Epithelial cell of prostate (primary cell): ENCODE measurements around the gene GRIFIN.
"Not testable (repeated sequence)": the region's sequence is repeated elsewhere in the genome, so short reads cannot be mapped to it uniquely, and the experiment has no call there.

Experiments used
- DNase-seq: peaks from one replicate; pipeline ENCODE4 v3.0.0-alpha.2; 2011; ENCODE audit warnings: low read depth, low spot score
- H3K27ac ChIP-seq: fragments of 450-650 bp; 2 replicates; pipeline ENCODE4 v1.5.1; 2017; ENCODE audit warnings: mild to moderate bottlenecking

The GRIFIN gene

DNA sequence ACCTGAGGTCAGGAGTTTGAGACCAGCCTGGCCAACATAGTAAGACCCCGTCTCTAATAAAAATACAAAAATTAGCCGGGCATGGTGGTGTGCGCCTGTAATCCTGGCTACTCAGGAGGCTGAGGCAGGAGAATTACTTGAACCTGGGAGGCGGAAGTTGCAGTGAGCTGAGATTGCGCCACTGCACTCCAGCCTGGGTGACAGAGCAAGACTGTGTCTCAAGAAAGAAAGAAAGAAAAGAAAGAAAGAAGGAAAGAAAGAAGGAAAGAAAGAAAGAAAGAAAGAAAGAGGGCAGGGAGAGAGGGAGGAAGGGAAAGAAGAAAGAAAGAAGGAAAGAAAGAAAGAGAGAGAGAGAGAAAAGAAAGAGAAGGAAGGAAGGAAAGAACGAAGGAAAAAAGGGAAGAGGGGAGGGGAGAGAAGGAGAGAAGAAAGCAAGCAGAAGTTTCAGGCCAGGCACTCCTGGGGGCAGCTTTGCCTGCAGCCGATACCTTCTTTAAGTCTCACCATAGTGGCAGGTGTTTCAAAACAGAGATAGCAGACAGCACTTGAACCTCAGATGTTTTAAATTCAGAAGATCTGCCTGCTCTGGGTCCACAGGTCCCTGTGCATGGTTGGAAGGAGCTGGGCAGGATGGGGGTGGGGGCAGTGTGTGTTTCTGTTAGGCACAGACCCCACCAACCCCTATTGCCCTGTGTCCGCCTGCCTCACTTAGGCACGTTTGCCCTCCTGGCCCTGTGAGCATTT is 6.6 kb downstream of the GRIFIN start:
- DNase-seq, H3K27ac ChIP-seq: not testable (repeated sequence)

DNA sequence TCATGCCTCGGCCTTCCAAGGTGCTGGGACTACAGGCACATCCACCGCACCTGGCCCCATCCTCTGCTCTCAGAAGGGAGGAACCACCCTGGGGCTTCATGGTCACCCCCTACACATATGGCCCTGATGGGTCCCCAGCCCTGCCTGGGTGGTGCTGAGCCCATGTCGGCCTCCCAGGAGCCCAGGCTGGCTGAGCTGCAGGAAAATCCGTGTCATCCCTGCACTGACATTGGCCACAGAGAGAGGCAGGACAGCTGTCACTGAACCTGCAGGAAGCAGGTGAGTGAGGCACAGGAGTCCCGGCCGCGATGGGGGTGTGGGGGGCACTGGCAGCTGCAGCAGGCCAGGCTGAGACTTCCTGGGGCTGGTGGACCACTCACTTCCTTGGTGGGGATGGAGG is 8.0 kb downstream of the GRIFIN start:
- no peak overlapping the region for H3K27ac ChIP-seq
- no peak for DNase-seq

DNA sequence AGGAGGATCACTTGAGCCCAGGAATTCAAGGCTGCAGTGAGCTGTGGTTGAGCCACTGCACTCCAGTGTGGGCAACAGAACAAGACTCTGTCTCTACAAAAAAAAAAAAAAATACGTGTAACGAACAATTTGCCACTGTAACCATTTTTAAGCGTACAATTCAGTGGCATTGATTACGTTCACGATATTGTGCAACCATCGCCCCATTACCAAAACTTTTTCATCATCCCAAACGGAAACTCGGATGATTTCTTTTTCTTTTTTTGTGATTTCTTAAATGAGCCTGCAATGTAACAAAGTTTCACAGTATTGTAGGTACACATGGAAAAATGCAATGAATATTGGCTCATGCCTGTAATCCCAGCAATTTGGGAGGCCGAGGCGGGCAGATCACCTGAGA is 9.5 kb downstream of the GRIFIN start:
- no peak overlapping the region for H3K27ac ChIP-seq
- DNase-seq = no peak

- no peak overlapping the region for H3K27ac ChIP-seq
- no peak for DNase-seq
Observed at GRCh38 chr7:2465928-2466327, 10.3 kb downstream of the GRIFIN start.

DNA sequence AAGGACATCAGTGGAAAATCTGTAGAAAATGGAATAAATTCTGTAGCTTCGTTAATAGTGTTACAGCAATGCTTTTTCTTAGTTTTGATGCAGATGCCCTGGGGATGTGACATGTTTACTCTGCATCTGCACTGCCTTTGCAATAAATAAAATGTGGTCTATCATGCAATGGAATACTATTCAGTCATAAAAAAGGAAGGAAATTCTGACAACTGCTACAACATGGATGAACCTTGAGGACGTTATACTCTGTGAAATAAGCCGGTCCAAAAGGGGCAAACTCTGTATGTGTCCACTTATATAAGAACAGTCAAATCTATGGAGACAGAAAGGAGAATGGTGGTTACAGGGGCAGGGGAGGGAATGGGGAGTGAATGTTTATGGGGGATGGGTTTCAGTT is 13.5 kb downstream of the GRIFIN start:
- no peak overlapping the region for H3K27ac ChIP-seq
- no peak for DNase-seq

DNA sequence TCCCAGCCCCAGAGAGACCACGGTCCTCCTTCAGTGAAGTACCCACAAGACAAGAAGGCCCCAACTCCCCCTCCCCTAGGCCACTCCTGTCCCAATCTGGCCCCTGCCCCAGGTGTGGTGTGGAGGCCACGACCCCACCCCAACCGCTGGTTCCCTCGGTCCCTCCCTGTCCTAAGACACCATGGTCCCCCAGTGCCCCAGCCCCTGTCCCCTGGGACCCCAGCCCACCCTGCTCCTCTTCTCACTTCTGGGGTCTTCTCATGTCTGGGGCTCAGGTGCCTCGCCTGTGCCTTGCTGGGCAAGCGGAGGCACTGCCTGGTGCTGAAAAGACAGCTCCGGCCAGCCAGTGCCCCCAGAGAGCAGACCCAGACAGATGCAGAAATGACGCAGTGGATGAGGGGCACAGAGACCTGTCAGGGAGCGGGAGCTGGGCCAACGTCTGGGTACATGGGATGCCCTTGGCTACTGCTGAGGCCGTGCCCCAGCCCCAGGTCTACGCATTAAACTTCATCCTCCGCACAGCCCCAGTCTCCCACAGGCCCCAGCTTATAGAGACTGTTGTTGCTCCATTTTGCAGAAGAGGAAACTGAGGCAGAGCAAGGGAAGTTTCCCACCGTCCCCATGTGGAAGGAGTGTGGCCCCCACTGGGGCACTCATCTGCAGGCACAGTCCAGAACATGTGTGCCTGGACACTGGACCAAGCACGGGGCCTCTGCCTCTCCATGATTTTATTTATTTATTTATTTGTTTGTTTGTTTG is 14.8 kb downstream of the GRIFIN start:
- DNase-seq = no peak
- no peak overlapping the region for H3K27ac ChIP-seq

- no peak for DNase-seq
- H3K27ac ChIP-seq = no peak overlapping the region
Observed at GRCh38 chr7:2460641-2461040, 15.6 kb downstream of the GRIFIN start.

- H3K27ac ChIP-seq = no peak overlapping the region
- DNase-seq = no peak
Observed at GRCh38 chr7:2460188-2460587, 16.0 kb downstream of the GRIFIN start.

DNA sequence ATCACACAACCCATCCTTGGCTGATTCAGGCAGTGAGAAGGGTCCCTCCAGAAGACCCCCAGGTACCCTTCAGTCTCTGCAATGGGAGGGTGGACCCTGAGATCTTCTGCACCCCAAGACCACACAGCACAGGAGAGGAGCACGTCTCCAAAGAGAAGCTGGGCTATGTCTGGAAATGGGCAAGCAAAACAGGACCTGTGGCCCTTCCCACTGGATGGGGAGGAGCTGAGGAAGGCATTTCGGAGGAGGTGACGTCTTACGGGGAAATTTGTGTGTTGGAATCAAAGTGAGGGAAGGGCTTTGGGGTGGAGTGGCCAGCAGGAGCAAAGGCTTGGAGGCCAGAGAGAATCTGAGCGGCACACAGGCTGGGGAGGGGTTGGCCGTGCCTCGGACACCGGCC is 16.5 kb downstream of the GRIFIN start:
- H3K27ac ChIP-seq = no peak overlapping the region

GRCh38 chr7:2453849-2454248 is 22.3 kb downstream of the GRIFIN start:
- DNase-seq, H3K27ac ChIP-seq: not testable (repeated sequence)

More for the DNA sequence above, 16.5 kb downstream of the GRIFIN start:
- no peak for DNase-seq

- no peak for DNase-seq
- H3K27ac ChIP-seq = no peak overlapping the region
Observed at GRCh38 chr7:2452643-2453270, 23.4 kb downstream of the GRIFIN start.

DNA sequence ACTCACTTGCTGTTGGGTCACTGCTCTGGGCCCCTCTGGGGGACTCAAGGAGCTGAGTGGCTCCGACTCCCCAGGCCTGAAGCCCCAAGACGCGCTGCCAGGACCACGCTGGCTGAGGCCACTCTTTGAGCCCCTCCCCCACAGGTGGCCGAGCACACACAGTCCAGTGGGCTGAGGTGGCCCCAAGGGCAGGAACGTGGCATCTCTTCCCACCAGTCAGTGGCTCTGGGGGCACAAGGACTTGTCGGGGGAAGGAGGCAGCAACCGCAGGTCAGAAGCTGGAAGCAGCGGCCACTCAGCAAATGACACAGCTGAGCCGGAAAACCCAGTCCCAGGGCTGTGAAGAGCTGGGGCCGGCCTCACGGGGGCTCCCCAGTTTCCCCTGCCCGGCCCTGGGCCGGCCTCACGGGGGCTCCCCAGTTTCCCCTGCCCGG is 24.1 kb downstream of the GRIFIN start:
- no peak for DNase-seq
- H3K27ac ChIP-seq = no peak overlapping the region

DNA sequence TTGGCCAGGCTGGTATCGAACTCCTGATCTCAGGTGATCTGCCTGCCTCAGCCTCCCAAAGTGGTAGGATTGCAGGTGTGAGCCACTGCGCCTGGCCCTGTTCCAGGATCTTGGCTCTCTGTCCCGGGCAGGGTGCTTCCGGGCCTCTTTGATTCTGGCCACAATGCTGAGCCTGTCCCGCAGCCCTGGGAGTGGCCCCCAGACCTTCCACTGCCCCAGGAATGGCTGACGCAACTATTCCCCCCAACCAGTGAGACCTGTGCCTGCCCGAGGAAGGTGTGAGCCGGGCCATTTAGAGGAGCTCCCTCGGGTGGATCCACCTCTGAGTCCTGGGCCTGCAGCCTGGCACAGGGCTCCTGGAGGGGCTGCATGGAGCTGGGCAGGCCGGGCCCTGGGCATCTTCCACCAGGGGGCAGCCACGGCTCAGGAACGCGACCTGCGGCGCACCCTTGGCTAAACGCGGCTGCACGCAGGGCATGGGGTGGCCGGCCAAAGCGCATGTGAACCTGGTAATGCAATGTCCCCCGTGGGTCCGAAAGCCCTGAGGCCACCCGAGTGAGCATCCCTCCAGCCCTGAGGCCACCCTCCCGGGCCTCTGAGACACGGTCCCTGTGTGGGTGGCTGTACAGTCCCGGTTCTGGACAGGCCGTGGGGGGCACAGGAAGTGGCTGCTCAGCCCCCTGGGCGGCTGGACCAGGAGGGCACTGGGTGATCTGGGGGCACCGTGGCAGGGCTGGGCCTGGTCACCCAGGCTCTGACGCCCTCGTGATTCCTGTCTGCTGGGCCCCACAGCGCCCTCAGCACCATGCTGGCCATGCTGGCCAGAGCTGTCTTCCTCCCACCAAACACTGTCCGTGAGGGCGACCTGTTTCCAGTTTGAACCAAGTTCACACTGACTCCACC is 24.8 kb downstream of the GRIFIN start:
- H3K27ac ChIP-seq = no peak overlapping the region
- DNase-seq = no peak

DNA sequence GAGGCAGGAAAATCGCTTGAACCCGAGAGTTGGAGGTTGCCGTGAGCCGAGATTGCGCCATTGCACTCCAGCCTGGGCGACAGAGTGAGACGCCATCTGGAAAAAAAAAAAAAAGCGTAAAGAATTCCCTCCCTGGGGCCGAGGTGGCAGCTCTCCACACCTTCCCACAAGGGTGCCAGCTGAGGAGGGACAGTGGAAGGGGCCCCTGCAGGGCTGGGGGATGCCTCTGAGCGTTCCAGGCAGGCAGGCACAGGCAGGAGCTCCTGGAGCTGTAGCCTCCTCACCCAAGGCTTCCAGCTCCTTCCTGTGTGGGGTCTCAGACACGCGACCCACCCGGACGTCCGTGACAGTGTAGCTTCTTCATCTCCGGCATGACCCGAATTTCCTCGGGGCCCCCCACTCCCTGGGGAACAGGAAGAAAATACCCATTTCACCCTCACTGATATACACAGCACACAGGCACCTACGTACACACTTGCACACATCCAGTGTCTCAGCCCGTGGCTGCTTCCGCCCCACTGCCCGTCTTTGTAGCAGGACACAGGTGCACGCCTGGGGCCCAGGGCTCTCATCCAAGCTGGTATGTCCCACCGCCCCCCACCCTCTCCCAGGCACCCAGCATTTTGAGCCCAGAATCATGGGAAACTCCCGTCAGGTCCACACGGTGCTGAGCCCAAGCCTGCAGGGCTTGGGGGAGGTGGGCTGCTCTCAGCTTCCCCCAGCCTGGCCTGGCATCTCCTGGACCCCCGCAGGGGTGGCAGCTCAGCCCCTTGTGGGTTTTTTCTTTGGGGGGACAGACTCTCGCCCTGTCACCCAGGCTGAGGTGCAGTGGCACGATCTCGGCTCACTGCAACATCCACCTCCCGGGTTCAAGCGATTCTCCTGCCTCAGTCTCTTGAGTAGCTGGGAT is 25.7 kb downstream of the GRIFIN start:
- H3K27ac ChIP-seq = no peak overlapping the region
- no peak for DNase-seq

DNA sequence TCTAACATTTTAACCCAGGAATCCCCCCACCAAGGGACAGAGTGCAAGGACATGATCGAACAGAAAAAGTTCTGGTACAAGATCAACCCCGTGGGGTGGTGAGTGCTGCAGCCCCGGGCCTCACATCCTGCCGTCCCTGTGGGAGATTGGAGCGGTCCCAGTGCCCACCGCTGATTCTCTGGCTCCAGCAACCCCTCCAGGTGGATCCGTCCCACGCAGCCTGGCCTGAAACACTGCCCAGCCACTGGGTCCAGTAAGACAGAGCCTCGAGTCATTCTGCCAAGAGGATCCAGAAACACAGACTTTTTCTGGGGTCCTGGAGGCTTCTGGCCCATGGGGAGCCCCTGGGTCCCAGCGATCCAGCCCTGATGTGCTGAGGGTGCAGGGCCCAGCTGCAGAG is 29.5 kb downstream of the GRIFIN start:
- DNase-seq = no peak
- H3K27ac ChIP-seq = no peak overlapping the region

DNA sequence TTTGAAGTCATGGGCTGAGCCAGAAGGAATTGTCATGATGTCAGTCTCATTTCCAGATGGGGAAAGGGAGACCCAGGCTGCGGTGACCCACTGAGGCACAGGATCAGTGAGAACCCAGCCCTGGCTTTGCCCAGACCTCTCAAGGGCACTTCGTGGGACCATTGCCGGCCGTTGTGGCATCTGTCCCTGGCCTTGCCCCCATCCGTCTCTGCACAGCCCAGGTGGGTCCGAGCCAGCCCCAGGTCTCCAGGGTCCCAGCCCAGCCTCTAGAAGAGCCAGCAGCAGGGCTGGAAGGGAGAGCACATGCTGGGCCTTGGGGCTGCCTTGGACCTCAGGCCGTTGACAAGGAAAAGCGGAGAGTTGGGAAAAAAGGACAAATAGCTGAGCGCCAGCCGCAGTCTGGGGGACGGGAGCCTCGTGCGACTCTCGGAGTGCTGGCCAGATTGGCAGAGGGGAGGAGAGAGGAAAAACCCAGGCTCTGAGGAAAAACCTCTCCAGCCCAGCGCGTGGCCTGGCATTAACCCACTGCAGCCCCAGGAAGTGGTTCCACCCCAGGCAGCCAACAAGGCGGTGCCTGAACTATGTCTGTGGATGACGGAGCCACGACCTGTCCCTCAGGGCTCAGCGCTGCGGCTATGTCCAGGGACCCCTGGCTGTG is 30.2 kb downstream of the GRIFIN start:
- DNase-seq = no peak
- H3K27ac ChIP-seq = no peak overlapping the region

DNA sequence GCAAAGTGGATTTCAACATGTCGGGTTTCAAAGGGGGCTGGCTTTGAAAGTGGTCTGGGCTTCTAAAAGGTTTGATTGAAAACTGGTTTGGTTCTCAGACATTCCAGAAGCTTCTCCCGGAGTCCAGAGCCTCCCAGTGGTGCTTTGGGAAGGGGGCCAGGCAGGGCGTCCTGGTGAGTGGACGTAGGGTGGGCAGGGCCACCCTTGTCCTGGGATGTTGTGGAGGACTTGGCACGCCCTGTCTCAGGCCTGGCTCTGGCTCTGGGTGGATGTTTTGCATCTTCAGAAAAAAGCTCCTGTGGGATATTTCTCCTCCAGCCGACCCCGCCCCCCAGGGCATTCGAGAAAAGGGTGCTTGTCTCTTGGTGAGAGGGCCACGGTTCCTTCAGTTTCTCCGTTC is 31.2 kb downstream of the GRIFIN start:
- DNase-seq = no peak
- no peak overlapping the region for H3K27ac ChIP-seq

DNA sequence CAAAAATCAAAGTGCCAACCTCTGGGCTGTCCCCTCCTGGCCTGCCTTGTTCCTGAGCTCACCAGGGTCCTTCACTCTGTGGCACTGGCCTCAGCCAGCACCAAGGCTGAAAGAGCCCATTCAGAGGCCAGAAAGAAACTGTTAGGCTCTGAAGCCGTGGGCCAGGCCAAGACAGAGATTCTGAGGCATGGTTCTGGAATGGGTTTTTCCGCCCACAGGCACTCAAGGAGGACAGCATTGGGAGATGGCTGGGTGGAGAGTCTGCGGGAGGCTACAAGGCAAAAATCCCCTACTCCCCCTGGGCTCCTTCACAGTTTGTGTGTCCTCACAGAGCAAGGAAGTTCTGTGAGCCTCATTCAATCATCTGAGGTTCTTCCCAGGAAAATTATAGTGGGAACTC is 31.7 kb downstream of the GRIFIN start:
- no peak for DNase-seq
- H3K27ac ChIP-seq = no peak overlapping the region

DNA sequence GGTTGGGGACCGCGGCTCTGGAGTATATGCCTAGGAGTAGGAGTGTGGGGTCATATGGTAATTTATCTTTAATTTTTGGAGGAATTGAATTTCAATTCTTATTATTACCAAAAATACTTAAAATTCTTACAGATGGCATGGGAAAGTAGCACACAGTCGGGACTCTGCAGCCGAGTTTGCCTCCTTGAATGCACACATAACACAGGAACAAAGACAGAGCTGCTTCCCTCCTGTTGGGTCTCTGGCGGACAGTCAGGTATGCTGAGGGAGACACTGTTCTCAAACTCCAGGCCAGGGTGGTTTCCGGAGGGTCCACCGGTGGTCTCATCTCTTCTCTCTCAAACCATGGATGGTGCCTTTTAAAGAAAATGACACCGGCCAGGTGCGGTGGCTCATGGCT is 32.7 kb downstream of the GRIFIN start:
- no peak for DNase-seq
- H3K27ac ChIP-seq = no peak overlapping the region
